ENCODE measurements around the gene TEX35.

The TEX35 gene

DNA sequence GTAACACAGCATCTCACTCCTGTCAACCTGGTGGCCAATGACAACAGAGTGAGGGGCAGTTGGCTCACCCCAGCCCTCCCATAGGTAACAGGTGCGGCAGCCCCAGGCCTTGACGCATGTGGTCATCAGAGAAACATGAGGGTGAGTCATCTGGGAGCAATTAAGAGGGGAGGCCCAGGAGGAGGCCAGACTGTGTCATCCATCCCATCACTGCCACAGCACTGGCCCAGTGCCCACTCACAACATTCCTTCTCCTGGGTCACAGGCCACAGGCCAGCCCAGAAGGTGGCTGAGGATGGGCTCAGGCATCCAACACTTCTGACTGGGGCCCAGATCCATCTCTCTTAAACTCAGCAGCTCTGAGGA, 17.1 kb downstream of the TEX35 start:
- Histone ChIP-seq H3K27me3 (ENCODE audit: insufficient read depth, poor library complexity, severe bottlenecking) (no peaks in the 10 kb centered on the region), H3K9me3 (ENCODE audit: severe bottlenecking) (no peaks in the 10 kb centered on the region), H3K36me3 (ENCODE audit: low read depth) (no peaks in the 10 kb centered on the region), H3K4me3 (ENCODE audit: severe bottlenecking) (no peak overlapping the region), H3K27ac (ENCODE audit: poor library complexity, severe bottlenecking) (peak overlapping the region; percentile 22), H3K4me1 (ENCODE audit: insufficient read depth, poor library complexity, severe bottlenecking) (peaks cover 14% of the 10 kb centered on the region)
- DNase-seq (ENCODE audit: low spot score) (peak; percentile 87), ATAC-seq (ENCODE audit: low read depth) (peak; percentile 88)
- TF ChIP-seq, protein P1, sequence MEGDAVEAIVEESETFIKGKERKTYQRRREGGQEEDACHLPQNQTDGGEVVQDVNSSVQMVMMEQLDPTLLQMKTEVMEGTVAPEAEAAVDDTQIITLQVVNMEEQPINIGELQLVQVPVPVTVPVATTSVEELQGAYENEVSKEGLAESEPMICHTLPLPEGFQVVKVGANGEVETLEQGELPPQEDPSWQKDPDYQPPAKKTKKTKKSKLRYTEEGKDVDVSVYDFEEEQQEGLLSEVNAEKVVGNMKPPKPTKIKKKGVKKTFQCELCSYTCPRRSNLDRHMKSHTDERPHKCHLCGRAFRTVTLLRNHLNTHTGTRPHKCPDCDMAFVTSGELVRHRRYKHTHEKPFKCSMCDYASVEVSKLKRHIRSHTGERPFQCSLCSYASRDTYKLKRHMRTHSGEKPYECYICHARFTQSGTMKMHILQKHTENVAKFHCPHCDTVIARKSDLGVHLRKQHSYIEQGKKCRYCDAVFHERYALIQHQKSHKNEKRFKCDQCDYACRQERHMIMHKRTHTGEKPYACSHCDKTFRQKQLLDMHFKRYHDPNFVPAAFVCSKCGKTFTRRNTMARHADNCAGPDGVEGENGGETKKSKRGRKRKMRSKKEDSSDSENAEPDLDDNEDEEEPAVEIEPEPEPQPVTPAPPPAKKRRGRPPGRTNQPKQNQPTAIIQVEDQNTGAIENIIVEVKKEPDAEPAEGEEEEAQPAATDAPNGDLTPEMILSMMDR (IDR thresholded peaks at IDR 0.05; ENCODE audit: poor library complexity, severe bottlenecking): no peak

DNA sequence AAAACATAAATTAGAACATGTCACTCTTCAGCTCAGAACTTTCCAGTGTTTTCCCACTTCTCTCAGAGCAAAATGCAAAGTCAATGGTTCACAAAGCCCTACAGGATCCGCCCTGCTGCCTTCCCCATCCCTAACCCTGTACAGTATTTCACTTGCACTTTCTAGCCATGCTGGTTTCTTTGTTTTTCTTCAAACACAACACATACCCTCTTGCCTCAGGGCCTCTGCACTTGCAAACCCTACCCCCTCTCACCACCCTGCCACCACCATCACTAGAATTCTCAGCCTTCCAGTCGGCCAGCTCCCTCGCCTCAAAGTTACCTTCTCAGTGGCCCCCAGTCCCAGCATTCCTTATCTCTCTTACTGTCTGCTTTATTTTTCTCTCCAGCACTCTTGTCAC, 17.6 kb downstream of the TEX35 start:
- H3K36me3 ChIP-seq (ENCODE audit: low read depth): no peaks in the 10 kb centered on the region
- no peaks in the 10 kb centered on the region for H3K9me3 ChIP-seq (ENCODE audit: severe bottlenecking)
- H3K4me1 ChIP-seq (ENCODE audit: insufficient read depth, poor library complexity, severe bottlenecking): peaks cover 14% of the 10 kb centered on the region
- H3K4me3 ChIP-seq (ENCODE audit: severe bottlenecking): no peak overlapping the region
- H3K27ac ChIP-seq (ENCODE audit: poor library complexity, severe bottlenecking): no peak overlapping the region
- no peak for DNase-seq (ENCODE audit: low spot score)
- TF ChIP-seq, protein P1 (IDR thresholded peaks at IDR 0.05; ENCODE audit: poor library complexity, severe bottlenecking): no peak
- ATAC-seq (ENCODE audit: low read depth): peak; percentile 3; the same call in 1 of the 3 replicates
- no peaks in the 10 kb centered on the region for H3K27me3 ChIP-seq (ENCODE audit: insufficient read depth, poor library complexity, severe bottlenecking)

DNA sequence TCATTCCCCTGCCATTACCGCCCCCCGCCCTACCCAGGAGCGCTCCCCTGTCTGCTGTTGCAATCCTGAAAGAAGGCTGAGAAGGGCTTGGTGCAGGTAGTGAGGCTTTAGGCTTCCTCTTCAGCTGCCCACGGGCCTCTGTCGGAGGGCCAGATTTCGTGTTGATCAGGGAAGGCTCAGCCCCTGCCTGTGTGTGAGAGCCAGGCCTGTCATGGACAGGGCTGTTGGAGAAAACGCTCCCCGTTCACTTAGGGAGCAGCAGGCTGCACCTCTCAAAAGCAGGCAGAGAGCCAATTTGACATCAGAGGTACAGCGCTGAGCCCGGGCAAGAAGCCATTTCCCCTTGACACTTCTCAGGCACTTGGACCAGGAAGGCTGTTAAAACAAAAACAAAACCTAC, 19.0 kb downstream of the TEX35 start:
- Histone ChIP-seq H3K27me3 (ENCODE audit: insufficient read depth, poor library complexity, severe bottlenecking) (no peaks in the 10 kb centered on the region), H3K36me3 (ENCODE audit: low read depth) (no peaks in the 10 kb centered on the region), H3K4me1 (ENCODE audit: insufficient read depth, poor library complexity, severe bottlenecking) (peaks cover 19% of the 10 kb centered on the region), H3K4me3 (ENCODE audit: severe bottlenecking) (no peak overlapping the region), H3K27ac (ENCODE audit: poor library complexity, severe bottlenecking) (no peak overlapping the region), H3K9me3 (ENCODE audit: severe bottlenecking) (no peaks in the 10 kb centered on the region)
- ATAC-seq (ENCODE audit: low read depth) (no peak), DNase-seq (ENCODE audit: low spot score) (no peak)
- TF ChIP-seq, protein P1 (IDR thresholded peaks at IDR 0.05; ENCODE audit: poor library complexity, severe bottlenecking): no peak

DNA sequence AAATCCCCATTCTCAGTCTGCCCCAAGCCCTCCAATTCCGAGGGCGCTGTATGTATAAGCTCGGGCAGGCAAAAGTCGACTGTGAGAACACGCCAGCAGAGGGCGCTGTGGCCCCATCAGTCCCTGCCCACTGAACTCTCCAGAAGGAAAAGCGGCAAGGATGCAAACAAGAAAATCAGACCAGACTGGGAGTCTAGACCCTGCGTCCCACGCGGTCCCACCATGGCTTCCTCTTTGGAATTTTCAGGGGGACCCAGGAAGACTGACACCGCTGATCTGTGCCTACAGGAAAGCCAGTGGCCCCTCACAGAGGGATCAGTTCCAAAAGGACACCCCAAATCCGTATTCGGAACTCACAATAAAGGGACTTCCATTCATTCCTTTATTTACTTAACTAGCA, 19.5 kb downstream of the TEX35 start:
- Histone ChIP-seq H3K4me1 (ENCODE audit: insufficient read depth, poor library complexity, severe bottlenecking) (peaks cover 24% of the 10 kb centered on the region), H3K27ac (ENCODE audit: poor library complexity, severe bottlenecking) (no peak overlapping the region), H3K4me3 (ENCODE audit: severe bottlenecking) (no peak overlapping the region), H3K9me3 (ENCODE audit: severe bottlenecking) (no peaks in the 10 kb centered on the region), H3K27me3 (ENCODE audit: insufficient read depth, poor library complexity, severe bottlenecking) (no peaks in the 10 kb centered on the region), H3K36me3 (ENCODE audit: low read depth) (no peaks in the 10 kb centered on the region)
- TF ChIP-seq, protein P1 (IDR thresholded peaks at IDR 0.05; ENCODE audit: poor library complexity, severe bottlenecking): peak; percentile 94
- ATAC-seq (ENCODE audit: low read depth) (peak; percentile 51), DNase-seq (ENCODE audit: low spot score) (no peak)

DNA sequence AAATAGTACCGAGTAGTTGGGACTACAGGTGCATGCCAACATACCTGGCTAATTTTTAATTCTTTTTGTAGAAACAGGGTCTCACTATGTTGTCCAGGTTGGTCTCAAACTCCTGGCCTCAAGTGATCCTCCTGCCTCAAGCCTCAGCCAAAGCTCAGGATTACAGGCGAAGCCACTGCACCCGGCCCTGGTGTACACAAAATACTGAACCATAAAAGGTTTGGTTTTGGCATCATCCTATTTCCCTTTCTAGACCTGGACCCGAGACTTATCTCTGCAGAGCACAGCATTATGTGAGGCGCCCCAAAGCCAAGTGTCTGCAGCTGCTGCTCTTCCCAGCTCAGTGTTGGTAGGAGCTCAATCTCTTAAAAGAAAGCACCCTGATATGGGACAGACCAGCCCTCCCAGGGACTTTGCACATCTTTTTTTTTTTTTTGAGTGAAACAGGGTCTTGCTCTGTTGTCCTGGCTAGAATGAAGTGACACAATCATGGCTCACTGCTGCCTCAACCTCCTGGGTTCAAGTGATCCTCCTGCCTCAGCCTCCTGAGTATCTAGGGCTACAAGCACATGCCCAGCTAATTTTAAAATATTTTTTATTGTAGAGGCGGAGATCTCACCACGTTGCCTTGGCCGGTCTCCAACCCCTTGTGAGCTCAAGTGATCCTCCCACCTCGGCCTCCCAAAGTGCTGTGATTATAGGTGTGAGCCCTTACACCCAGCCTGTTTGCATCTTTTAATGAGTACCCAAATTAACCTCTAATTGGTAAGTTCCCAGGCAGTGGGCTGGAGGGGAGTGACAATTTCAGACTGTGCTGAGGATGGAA, 20.4 kb downstream of the TEX35 start:
- H3K27ac ChIP-seq (ENCODE audit: poor library complexity, severe bottlenecking): no peak overlapping the region
- H3K27me3 ChIP-seq (ENCODE audit: insufficient read depth, poor library complexity, severe bottlenecking): no peaks in the 10 kb centered on the region
- DNase-seq (ENCODE audit: low spot score) (no peak), ATAC-seq (ENCODE audit: low read depth) (no peak)
- H3K4me1 ChIP-seq (ENCODE audit: insufficient read depth, poor library complexity, severe bottlenecking): peaks cover 34% of the 10 kb centered on the region
- no peaks in the 10 kb centered on the region for H3K9me3 ChIP-seq (ENCODE audit: severe bottlenecking)
- no peaks in the 10 kb centered on the region for H3K36me3 ChIP-seq (ENCODE audit: low read depth)
- no peak overlapping the region for H3K4me3 ChIP-seq (ENCODE audit: severe bottlenecking)
- TF ChIP-seq, protein P1 (IDR thresholded peaks at IDR 0.05; ENCODE audit: poor library complexity, severe bottlenecking): no peak
